Natural killer cell (primary cell): ENCODE data around the gene MRPL19. TPM values are rescaled to one million over a fixed set of nuclear protein-coding genes. Genes with fewer than 3 reads are reported as not detected.

Source experiments
- ATAC-seq, 3 donors: fragments of 150-1000 bp in 2 of 3; fragments of 200-7000 bp in 1 of 3; cut with Tn5 transposase; 1 replicate in 1 of 3; 2 replicates in 2 of 3; pipeline ENCODE4 v1.10.0; 2021; ENCODE audit warnings: mild to moderate bottlenecking in 2 of 3, moderate library complexity in 2 of 3
- DNase-seq, 2 donors: peaks; one replicate each; pipeline versions ENCODE4 v3.0.0 to v3.0.0-alpha.2; 2013 to 2021; ENCODE audit warnings: mixed read lengths in 1 of 2
- H3K27ac ChIP-seq: one replicate; pipeline ENCODE4 v1.5.1; 2013; ENCODE audit warnings: mild to moderate bottlenecking, low read length
- H3K27me3 ChIP-seq: one replicate; pipeline ENCODE4 v1.6.1; 2013; ENCODE audit warnings: low read length; ENCODE audit not compliant: control insufficient read depth, insufficient read depth
- H3K36me3 ChIP-seq: one replicate; pipeline ENCODE4 v1.6.1; 2013; ENCODE audit warnings: low read length; ENCODE audit not compliant: control insufficient read depth, insufficient read depth
- H3K4me1 ChIP-seq: one replicate; pipeline ENCODE4 v1.6.1; 2013; ENCODE audit warnings: low read length; ENCODE audit not compliant: control insufficient read depth, insufficient read depth
- H3K4me3 ChIP-seq: one replicate; pipeline ENCODE4 v1.5.1; 2013; ENCODE audit warnings: low read length
- H3K9me3 ChIP-seq: one replicate; pipeline ENCODE4 v1.6.1; 2013; ENCODE audit warnings: low read length; ENCODE audit not compliant: control insufficient read depth, insufficient read depth
- H3K27ac Mint-ChIP-seq, 2 donors: one replicate each; pipeline ENCODE4 v1.8.0; 2022; ENCODE audit warnings: mild to moderate bottlenecking in 2 of 2, mixed read lengths in 2 of 2, moderate library complexity in 1 of 2
- H3K27me3 Mint-ChIP-seq, 2 donors: one replicate each; pipeline ENCODE4 v1.8.0; 2022; ENCODE audit warnings: low read depth in 2 of 2, mixed read lengths in 2 of 2
- H3K36me3 Mint-ChIP-seq: one replicate; pipeline ENCODE4 v1.8.0; 2022; ENCODE audit warnings: mixed read lengths
- H3K4me1 Mint-ChIP-seq, 2 donors: one replicate each; pipeline ENCODE4 v1.8.0; 2022; ENCODE audit warnings: mixed read lengths in 2 of 2
- H3K4me3 Mint-ChIP-seq: one replicate; pipeline ENCODE4 v1.8.0; 2022; ENCODE audit warnings: mild to moderate bottlenecking, moderate library complexity, mixed read lengths
- H3K9me3 Mint-ChIP-seq, 2 donors: one replicate each; pipeline ENCODE4 v1.8.0; 2022; ENCODE audit warnings: mixed read lengths in 2 of 2
- WGBS: methylation state at CpG from one replicate; pipeline ENCODE4 v1.1.7; 2013; ENCODE audit warnings: missing lambda C conversion rate; ENCODE audit not compliant: insufficient coverage; 5-methylcytosine and 5-hydroxymethylcytosine counted together
- intact Hi-C: fragments of 100-400 bp; cut with micrococcal nuclease; formaldehyde crosslinking; loops from one replicate; pipeline ENCODE4 v1.14.2; 2022
- total RNA-seq, 4 donors: library from RNA; stranded (reverse); fragments of 120-200 nt in 1 of 4; gene quantifications; one replicate each; pipeline versions ENCODE4 v1.2.3 to v1.2.4, GENCODE V29; 2013 to 2022
- TF ChIP-seq, protein P1 (sequence below): fragments of 200-600 bp; IDR thresholded peaks from one replicate; pipeline ENCODE4 v1.8.0; 2022; ENCODE audit warnings: antibody characterized with exemption

Gene MRPL19
- total RNA-seq, 3 donors from 2014 or later (not counting 1 experiment from before 2014, with no cell fraction given), result 11.9 to 22.9 (median 17.8) TPM

DNA sequence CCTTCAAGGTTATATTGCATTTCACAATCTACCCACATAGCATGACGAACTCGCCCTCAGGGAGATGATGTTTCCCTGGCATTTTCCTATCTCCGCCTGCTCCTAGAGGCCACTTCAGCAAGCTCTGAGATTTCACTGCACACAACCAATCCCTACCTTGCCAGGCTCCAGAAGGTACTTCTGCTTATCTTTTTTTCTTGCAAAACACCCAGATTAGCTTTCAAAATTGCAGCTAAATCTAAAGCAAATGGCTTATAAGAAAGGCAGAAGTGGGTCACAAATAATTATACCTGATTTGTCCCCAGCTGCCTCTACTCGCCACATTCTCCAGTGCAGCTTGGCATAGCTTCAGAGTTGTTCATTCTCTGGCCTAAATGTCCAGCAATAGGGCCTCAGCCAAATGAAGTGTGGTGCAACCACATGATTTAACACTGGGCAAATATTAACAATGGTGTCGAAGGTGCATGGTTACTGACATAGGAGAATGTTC is 32.4 kb upstream of the MRPL19 start:
- H3K27me3 ChIP-seq, result no peaks in the 10 kb centered on the region
- no peaks in the 10 kb centered on the region for H3K36me3 Mint-ChIP-seq
- H3K27ac ChIP-seq, result no peak overlapping the region
- TF ChIP-seq, protein P1, sequence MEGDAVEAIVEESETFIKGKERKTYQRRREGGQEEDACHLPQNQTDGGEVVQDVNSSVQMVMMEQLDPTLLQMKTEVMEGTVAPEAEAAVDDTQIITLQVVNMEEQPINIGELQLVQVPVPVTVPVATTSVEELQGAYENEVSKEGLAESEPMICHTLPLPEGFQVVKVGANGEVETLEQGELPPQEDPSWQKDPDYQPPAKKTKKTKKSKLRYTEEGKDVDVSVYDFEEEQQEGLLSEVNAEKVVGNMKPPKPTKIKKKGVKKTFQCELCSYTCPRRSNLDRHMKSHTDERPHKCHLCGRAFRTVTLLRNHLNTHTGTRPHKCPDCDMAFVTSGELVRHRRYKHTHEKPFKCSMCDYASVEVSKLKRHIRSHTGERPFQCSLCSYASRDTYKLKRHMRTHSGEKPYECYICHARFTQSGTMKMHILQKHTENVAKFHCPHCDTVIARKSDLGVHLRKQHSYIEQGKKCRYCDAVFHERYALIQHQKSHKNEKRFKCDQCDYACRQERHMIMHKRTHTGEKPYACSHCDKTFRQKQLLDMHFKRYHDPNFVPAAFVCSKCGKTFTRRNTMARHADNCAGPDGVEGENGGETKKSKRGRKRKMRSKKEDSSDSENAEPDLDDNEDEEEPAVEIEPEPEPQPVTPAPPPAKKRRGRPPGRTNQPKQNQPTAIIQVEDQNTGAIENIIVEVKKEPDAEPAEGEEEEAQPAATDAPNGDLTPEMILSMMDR, result no peak
- H3K4me3 Mint-ChIP-seq, result no peak overlapping the region
- 91% methylated on average over 5 of the region's 5 CpGs for WGBS
- intact Hi-C loops, result no loop called here
- H3K27me3 Mint-ChIP-seq, result peaks cover 31 to 43% of the 10 kb centered on the region in 2 donors
- peaks cover 0 to 1% of the 10 kb centered on the region in 2 donors for H3K4me1 Mint-ChIP-seq
- no peak for ATAC-seq
- no peak overlapping the region for H3K4me3 ChIP-seq
- DNase-seq, result no peak
- no peaks in the 10 kb centered on the region for H3K36me3 ChIP-seq
- H3K9me3 ChIP-seq, result no peaks in the 10 kb centered on the region
- H3K27ac Mint-ChIP-seq, result no peak overlapping the region
- no peaks in the 10 kb centered on the region for H3K9me3 Mint-ChIP-seq
- H3K4me1 ChIP-seq, result no peaks in the 10 kb centered on the region

DNA sequence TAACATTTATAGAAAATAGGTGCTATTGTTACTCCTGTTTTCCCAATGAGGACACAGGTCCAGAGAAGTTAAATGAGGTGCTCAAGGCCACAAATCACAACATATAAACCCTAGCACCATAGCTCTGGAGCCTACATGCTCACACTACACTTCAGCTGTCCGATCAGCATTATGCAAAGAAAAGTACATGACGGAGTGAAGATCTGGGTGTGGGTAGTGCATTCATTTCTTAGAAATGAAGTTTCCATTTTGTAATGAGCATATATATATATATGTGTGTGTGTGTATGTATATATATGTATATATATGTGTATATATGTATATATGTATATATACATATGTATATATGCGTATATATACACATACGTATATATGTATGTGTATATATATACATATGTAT is 30.2 kb upstream of the MRPL19 start:
- TF ChIP-seq, protein P1, result no peak
- ATAC-seq, result no peak
- no peaks in the 10 kb centered on the region for H3K9me3 ChIP-seq
- no peak for DNase-seq
- H3K4me3 Mint-ChIP-seq, result no peak overlapping the region
- 100% methylated on average over 2 of the region's 4 CpGs for WGBS
- H3K27me3 ChIP-seq, result no peaks in the 10 kb centered on the region
- H3K27ac ChIP-seq, result no peak overlapping the region
- intact Hi-C loops, result no loop called here
- peaks cover 29 to 44% of the 10 kb centered on the region in 2 donors for H3K27me3 Mint-ChIP-seq
- H3K4me3 ChIP-seq, result no peak overlapping the region
- no peaks in the 10 kb centered on the region for H3K9me3 Mint-ChIP-seq
- no peaks in the 10 kb centered on the region for H3K36me3 Mint-ChIP-seq
- no peaks in the 10 kb centered on the region for H3K4me1 Mint-ChIP-seq
- H3K36me3 ChIP-seq, result no peaks in the 10 kb centered on the region
- no peak overlapping the region for H3K27ac Mint-ChIP-seq
- no peaks in the 10 kb centered on the region for H3K4me1 ChIP-seq

DNA sequence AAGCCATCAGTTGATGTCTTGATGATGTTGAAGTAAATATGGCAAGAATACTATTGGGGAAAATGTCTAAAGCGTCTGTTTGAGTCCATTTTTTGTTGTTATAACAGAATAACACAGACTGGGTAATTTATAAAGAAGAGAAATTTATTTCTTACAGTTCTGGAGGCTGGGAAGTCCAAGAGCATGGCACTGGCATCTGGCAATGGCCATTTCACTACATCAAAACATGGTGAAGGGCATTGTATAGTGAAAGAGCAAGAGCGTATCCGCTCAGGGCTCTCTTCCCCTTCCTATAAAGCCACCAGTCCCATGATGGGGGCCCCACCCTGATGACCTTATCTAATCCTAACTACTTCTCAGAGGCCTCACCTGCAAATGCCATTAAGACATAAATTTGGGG is 29.6 kb upstream of the MRPL19 start:
- ATAC-seq (no peak), DNase-seq (no peak)
- no peaks in the 10 kb centered on the region for H3K9me3 ChIP-seq
- no peaks in the 10 kb centered on the region for H3K4me1 ChIP-seq
- H3K27ac Mint-ChIP-seq, result no peak overlapping the region
- peaks cover 26 to 43% of the 10 kb centered on the region in 2 donors for H3K27me3 Mint-ChIP-seq
- H3K4me3 Mint-ChIP-seq, result no peak overlapping the region
- no peaks in the 10 kb centered on the region for H3K36me3 ChIP-seq
- 63% methylated on average over 1 of the region's 3 CpGs for WGBS
- no peak overlapping the region for H3K4me3 ChIP-seq
- no peaks in the 10 kb centered on the region for H3K9me3 Mint-ChIP-seq
- H3K4me1 Mint-ChIP-seq, result no peaks in the 10 kb centered on the region
- no peaks in the 10 kb centered on the region for H3K27me3 ChIP-seq
- H3K36me3 Mint-ChIP-seq, result no peaks in the 10 kb centered on the region
- TF ChIP-seq, protein P1, result no peak
- no peak overlapping the region for H3K27ac ChIP-seq
- intact Hi-C loops, result no loop called here
